Measurements from ENCODE around the gene NT5C2. TPM values are rescaled to one million over a fixed set of nuclear protein-coding genes. Genes with fewer than 3 reads are reported as not detected.

The NT5C2 gene
- total RNA-seq, 1 experiment from 2014 or later, result 74.6 TPM

DNA sequence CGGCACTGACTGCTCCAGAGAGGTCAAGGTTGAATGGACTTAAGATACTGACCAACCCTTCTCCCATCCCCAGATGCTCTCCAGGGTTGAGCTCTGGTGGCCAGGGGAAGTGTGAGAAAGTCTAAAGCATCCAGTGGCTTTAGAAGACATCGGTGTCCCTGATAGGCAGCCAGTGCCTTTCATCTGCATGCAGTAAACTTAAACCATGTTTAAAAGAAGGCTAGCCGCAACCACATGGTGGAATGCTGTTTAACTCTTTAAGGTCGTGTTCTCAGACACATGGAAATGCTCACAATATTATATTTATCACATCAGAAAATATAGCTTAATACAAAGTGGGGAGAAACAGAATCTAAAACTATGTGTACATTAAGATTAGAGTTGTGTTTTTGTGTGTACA, 138.0 kb downstream of the NT5C2 start:
- Histone ChIP-seq H2AFZ (ENCODE audit: low read length) (no peak overlapping the region), H3K4me3 (ENCODE audit: low read length) (no peak overlapping the region), H3K79me2 (ENCODE audit: low read length) (no peaks in the 10 kb centered on the region), H3K4me1 (ENCODE audit: insufficient read depth, low read length) (no peaks in the 10 kb centered on the region), H3F3A (ENCODE audit: low read length, unreplicated experiment) (no peaks in the 10 kb centered on the region), H3K9me3 (ENCODE audit: low read length) (no peaks in the 10 kb centered on the region), H3K9ac (ENCODE audit: low read length) (no peak overlapping the region), H3K9me2 (replicated peaks; ENCODE audit: low read length) (no peaks in the 10 kb centered on the region), H3K36me3 (ENCODE audit: low read depth, low read length) (no peaks in the 10 kb centered on the region), H4K20me1 (ENCODE audit: low read length) (no peaks in the 10 kb centered on the region), H3K4me2 (ENCODE audit: low read length) (no peak overlapping the region), H3K27me3 (ENCODE audit: low read length) (no peaks in the 10 kb centered on the region), H3K27ac (ENCODE audit: low read length) (no peak overlapping the region)
- no peak for TF ChIP-seq EZH2phosphoT487 (IDR thresholded peaks at IDR 0.05; ENCODE audit: borderline replicate concordance, low read length)
- TF ChIP-seq CTCF (conservative IDR thresholded peaks at IDR 0.05; ENCODE audit: low read depth, low read length), result no peak
- no peak for TF ChIP-seq EZH2 (IDR thresholded peaks at IDR 0.05; ENCODE audit: low read length, unreplicated experiment)
- ChIA-PET POLR2A (ENCODE audit: unreplicated experiment) (no interaction called here), CTCF (no interaction called here)
- DNase-seq (no peak), ATAC-seq (no peak)
- intact Hi-C loops (cut with micrococcal nuclease), result no loop called here
- BruUV-seq (replicated peaks), result no TSS peak

GRCh38 chr10:103054621-103055020, 138.5 kb downstream of the NT5C2 start:
- CTCF ChIA-PET, result no interaction called here
- POLR2A ChIA-PET (ENCODE audit: unreplicated experiment), result no interaction called here
- Histone ChIP-seq H3K9me2 (replicated peaks; ENCODE audit: low read length) (no peaks in the 10 kb centered on the region), H3K79me2 (ENCODE audit: low read length) (no peaks in the 10 kb centered on the region), H3K4me2 (ENCODE audit: low read length) (peak overlapping the region; percentile 33; the same call in 1 of the 2 replicates), H3K27me3 (ENCODE audit: low read length) (no peaks in the 10 kb centered on the region), H3K36me3 (ENCODE audit: low read depth, low read length) (no peaks in the 10 kb centered on the region), H3K4me1 (ENCODE audit: insufficient read depth, low read length) (no peaks in the 10 kb centered on the region), H2AFZ (ENCODE audit: low read length) (no peak overlapping the region), H4K20me1 (ENCODE audit: low read length) (no peaks in the 10 kb centered on the region), H3K9ac (ENCODE audit: low read length) (no peak overlapping the region), H3K27ac (ENCODE audit: low read length) (no peak overlapping the region), H3K9me3 (ENCODE audit: low read length) (no peaks in the 10 kb centered on the region), H3F3A (ENCODE audit: low read length, unreplicated experiment) (no peaks in the 10 kb centered on the region), H3K4me3 (ENCODE audit: low read length) (no peak overlapping the region)
- no TSS peak for BruUV-seq (replicated peaks)
- intact Hi-C loops (cut with micrococcal nuclease), result loop anchor here (1.0 kb wide), 1 partner anchor 137 kb away; no protein-coding TSS in a partner anchor
- TF ChIP-seq EZH2phosphoT487 (IDR thresholded peaks at IDR 0.05; ENCODE audit: borderline replicate concordance, low read length) (no peak), EZH2 (IDR thresholded peaks at IDR 0.05; ENCODE audit: low read length, unreplicated experiment) (no peak), CTCF (conservative IDR thresholded peaks at IDR 0.05; ENCODE audit: low read depth, low read length) (no peak)
- no peak for ATAC-seq
- DNase-seq, result no peak

DNA sequence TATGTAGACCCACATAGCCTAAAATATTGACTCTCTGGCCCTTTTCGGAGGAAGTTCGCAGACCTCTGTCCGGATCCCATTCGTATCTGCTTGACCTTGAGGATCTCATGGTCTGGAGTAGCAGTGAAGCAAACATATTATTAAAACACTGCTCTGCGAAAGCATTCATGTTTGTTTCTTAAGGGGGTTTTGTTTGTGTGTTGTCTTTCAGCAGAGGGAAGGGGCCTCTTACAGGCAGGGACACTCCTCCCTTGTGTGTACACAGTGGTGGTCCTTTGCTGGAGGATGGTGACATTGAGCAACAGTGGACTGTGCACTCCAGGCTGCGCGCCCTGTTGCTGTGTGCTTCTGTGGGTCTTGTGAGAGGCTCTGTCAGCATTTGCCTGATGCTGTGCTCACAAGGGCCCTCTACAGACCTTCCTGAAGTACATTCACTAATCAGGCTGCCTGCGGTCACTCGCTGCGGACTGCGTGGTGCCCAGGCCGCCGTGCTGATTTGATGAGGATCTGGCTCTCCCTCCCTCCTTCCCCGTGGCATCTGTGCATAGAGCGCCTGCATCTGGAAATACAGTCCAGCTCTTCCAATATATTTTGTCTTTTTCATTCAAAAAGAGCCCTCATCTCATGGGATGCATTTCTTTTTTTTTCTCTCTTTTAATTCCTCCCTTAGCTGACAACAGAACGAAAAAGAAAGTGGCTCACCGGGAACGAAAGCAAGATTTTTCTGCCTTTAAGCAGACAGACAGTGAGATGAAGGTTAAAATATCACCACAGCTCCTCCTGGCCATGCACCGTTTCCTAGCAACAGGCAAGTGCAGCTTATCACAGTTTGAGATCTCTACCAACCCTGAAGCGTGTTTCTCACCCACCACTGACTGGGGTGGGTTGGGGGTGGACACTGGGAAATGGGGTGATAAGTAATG, 139.2 kb downstream of the NT5C2 start:
- DNase-seq (peak; percentile 41), ATAC-seq (peak; percentile 96)
- H2AFZ ChIP-seq (ENCODE audit: low read length), result no peak overlapping the region; the same call in 1 of the 2 replicates
- 0 out of 2 replicates have a peak overlapping the region, but pooled peaks have one; percentile 47 for H3K4me3 ChIP-seq (ENCODE audit: low read length)
- TF ChIP-seq EZH2 (IDR thresholded peaks at IDR 0.05; ENCODE audit: low read length, unreplicated experiment) (no peak), CTCF (conservative IDR thresholded peaks at IDR 0.05; ENCODE audit: low read depth, low read length) (peak; percentile 48)
- H3K27me3 ChIP-seq (ENCODE audit: low read length), result no peaks in the 10 kb centered on the region
- CTCF ChIA-PET, result no interaction called here
- H3K4me1 ChIP-seq (ENCODE audit: insufficient read depth, low read length), result no peaks in the 10 kb centered on the region
- H3K79me2 ChIP-seq (ENCODE audit: low read length), result no peaks in the 10 kb centered on the region
- no peaks in the 10 kb centered on the region for H4K20me1 ChIP-seq (ENCODE audit: low read length)
- POLR2A ChIA-PET (ENCODE audit: unreplicated experiment), result no interaction called here
- no peaks in the 10 kb centered on the region for H3K9me3 ChIP-seq (ENCODE audit: low read length)
- intact Hi-C loops (cut with micrococcal nuclease), result loop anchor here (1.0 kb wide), 1 partner anchor 137 kb away; no protein-coding TSS in a partner anchor
- BruUV-seq (replicated peaks), result no TSS peak
- H3K36me3 ChIP-seq (ENCODE audit: low read depth, low read length), result no peaks in the 10 kb centered on the region
- peak overlapping the region; percentile 33 for H3K4me2 ChIP-seq (ENCODE audit: low read length)
- H3K9ac ChIP-seq (ENCODE audit: low read length), result no peak overlapping the region
- no peaks in the 10 kb centered on the region for H3K9me2 ChIP-seq (replicated peaks; ENCODE audit: low read length)
- no peak overlapping the region for H3K27ac ChIP-seq (ENCODE audit: low read length)
- H3F3A ChIP-seq (ENCODE audit: low read length, unreplicated experiment), result no peaks in the 10 kb centered on the region

Measured in PC-3 (cell line).